ENCODE data around the gene DERA. TPM values are rescaled to one million over a fixed set of nuclear protein-coding genes. Genes with fewer than 3 reads are reported as not detected.
"Not testable (repeated sequence)": the region's sequence is repeated elsewhere in the genome, so short reads cannot be mapped to it uniquely, and the experiment has no call there.

DERA gene
- total RNA-seq, 1 donor from 2014 or later = 15.3 TPM

GRCh38 chr12:15956413-15957185, 45.5 kb downstream of the DERA start:
- intact Hi-C loops (cut with micrococcal nuclease) = no loop called here

GRCh38 chr12:15962760-15963159, 51.6 kb downstream of the DERA start:
- intact Hi-C loops (cut with micrococcal nuclease) = no loop called here

- intact Hi-C loops (cut with micrococcal nuclease) = no loop called here
Measured at GRCh38 chr12:15963271-15963670, 52.1 kb downstream of the DERA start.

GRCh38 chr12:15966426-15966825, 55.3 kb downstream of the DERA start:
- intact Hi-C loops (cut with micrococcal nuclease) = no loop called here

- intact Hi-C loops (cut with micrococcal nuclease) = not testable (repeated sequence)
Measured at GRCh38 chr12:15967053-15967452, 55.9 kb downstream of the DERA start.

- intact Hi-C loops (cut with micrococcal nuclease) = no loop called here
Measured at GRCh38 chr12:15971211-15971610, 60.1 kb downstream of the DERA start.

- intact Hi-C loops (cut with micrococcal nuclease) = no loop called here
Measured at GRCh38 chr12:15972894-15973293, 61.8 kb downstream of the DERA start.

- intact Hi-C loops (cut with micrococcal nuclease) = no loop called here
Measured at GRCh38 chr12:15977999-15978951, 67.1 kb downstream of the DERA start.

DNA sequence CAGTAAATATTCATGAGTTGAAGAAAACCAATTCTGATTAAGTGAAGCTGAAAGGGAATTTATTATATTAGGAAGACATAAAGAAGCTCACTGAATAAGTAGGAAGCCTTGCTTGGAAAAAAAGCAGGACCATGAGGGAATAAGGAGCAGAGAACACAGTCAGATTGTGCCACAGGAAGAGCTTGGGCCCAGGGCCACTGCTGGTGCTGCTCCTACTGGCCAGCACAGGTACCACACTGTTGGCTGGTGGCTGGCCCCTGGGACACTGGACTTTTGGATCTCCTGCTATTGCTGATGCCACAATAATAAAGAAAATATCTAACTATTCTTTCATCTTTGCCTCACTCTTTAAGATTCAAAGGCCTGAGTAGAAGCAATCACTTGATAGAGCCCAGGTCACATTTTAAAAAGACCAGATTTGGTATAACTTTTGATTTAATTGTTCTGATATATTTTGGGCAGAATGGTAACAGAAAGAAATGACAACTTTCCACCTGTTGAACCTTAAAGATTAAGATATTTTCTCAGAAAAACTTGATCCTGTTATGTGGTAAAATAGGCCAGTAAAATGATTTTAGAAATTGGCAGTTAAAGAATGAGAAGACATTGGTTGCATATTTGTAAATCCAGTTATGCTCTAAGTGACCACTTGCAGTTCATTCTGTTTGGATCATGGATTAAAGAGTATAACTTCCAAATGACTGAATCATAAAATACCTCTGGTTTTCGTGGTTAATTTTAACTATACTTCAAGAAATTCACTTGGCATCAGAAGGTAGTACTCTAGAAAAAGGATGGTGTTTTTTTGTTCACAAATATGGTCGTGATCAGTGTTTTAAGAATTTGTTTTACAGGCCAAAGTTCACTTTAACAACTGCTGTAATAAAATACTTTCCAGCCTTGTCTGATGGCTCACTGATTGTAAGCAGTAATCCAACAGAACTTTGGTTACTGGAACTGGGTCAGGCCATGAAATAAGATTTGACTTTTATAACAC, 68.3 kb downstream of the DERA start:
- intact Hi-C loops (cut with micrococcal nuclease) = no loop called here

- intact Hi-C loops (cut with micrococcal nuclease) = no loop called here
Measured at GRCh38 chr12:15982071-15982470, 70.9 kb downstream of the DERA start.

DNA sequence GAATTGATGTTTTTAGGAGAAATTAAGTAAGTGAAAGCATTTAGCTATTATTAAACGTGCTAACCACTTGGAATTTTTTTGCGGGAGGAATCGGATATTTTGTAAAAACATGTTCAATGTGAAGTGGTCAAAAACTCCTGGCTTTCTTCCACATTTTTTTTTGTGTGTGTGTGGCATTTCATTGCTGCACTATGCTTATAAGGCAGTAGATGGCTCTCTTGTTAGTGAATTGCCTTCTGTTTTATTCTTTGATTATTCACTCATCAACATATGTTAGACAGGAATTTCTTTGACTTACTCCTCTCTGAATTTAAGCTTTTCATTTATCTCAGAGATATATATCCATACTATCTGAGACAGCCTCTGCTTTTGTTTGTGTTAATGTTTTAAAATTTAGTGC, 71.3 kb downstream of the DERA start:
- intact Hi-C loops (cut with micrococcal nuclease) = no loop called here

DNA sequence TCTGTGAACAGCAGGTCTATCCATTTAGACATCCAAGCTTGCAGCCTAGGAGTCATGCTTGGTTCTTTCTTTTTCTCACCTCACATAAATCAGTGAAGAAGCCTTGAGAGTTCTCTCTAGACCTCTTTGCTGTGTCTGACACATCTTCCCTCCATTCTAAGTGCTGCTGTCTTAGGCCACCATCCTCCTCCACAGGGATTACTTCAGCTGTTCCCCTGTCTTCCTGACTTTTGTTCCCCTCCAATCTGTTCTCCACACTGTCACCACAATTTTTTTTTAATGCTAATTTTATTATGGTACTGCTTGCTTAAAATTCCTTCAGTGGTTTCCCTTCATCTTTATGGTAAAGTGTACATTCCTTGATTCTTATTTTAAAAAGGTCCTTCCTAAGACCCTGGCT, 71.8 kb downstream of the DERA start:
- intact Hi-C loops (cut with micrococcal nuclease) = no loop called here

- intact Hi-C loops (cut with micrococcal nuclease) = no loop called here
Measured at GRCh38 chr12:15984097-15984800, 73.1 kb downstream of the DERA start.

GRCh38 chr12:15984963-15985362, 73.8 kb downstream of the DERA start:
- intact Hi-C loops (cut with micrococcal nuclease) = no loop called here

DNA sequence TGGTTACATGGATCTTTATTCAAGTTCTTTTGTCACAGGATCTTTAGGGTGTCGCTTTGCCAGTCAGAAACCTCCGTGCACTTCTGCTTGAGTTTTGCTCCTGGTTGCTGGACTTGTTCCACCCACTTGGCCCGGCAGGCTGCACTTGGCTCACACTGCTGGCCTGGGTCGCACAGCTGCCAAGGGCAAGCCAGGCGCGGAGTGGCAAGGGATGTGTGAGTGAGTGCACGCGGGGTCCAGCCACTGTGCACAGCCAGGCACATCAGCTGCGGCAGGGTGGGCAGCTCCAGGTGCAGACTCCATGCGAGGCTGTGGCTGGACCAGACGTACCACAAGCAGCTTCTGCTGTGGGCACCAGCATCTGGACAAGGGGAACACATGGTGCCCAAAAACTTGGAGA, 76.6 kb downstream of the DERA start:
- intact Hi-C loops (cut with micrococcal nuclease) = no loop called here

DNA sequence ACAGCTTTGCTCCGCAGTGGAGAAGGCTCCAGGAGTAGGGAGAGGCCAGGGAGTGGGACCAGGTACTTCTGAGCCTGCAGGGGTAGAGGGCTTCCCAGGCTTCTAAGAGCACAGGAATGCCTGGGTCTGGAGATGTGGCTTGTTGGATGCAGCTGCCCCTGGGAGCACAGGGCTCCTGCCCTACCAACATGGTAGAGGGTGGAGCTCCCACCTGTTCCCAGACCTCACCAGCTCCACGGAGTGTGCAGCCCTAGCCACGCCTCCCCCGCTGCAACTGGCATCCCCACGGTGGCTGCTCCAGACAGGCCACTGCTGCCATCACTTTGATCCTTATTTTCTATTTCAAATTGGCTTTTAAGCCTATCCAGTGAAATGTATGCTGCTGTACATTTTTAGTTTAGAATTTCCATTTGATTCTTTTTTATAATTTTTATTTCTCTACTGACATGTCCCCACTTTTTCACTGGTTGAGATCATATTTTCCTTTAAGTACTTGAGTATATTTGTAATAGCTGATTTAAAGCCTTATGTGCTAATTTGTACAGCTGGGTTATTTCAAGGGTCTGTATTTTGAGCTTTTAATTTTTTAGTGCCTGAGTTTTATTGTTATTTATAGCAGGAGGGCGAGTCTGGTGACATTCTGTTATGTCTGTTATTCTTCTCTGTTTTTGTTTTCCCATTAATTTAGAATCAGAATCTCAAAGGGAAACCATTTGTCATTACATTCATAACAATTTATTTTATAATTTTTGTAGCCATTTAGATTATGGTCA, 78.0 kb downstream of the DERA start:
- intact Hi-C loops (cut with micrococcal nuclease) = no loop called here

DNA sequence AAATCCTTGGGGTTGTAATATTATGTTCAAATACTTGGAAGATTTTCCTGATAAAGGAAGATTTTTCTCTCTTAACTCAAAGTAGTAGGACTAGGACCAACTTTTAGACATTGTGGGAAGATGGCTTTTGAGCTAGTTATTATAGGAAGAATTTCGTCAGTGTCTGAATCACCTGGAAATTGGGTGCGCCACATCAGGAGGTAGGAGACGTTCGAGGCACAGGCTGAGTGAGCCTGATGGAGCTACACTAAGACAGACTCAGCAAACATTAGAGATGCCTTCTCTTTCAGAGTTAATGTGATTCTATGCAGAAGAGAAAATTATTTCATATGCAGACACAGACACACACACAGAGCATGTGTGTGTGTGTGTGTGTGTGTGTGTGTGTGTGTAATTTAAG, 84.7 kb downstream of the DERA start:
- intact Hi-C loops (cut with micrococcal nuclease) = no loop called here

- intact Hi-C loops (cut with micrococcal nuclease) = no loop called here
Measured at GRCh38 chr12:15996254-15996653, 85.1 kb downstream of the DERA start.

DNA sequence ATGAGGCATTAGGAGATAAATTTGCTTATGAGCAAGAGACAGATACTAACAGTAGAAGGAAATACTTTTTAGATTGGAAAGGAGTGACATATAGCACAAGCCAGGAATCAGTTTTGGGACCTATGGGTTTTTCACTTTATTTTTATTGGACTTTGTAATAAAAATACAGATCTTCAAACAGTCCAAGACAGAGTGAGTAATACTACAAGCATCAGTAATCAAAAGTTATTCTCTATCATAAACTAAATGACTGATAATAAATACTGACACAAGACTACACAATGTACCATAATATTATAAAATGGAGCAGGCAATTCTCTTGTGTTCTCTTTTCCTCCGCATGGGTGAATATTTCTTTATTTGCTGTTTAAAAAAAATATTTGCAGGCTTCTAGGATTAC, 85.8 kb downstream of the DERA start:
- intact Hi-C loops (cut with micrococcal nuclease) = no loop called here

GRCh38 chr12:15997910-15998309, 86.8 kb downstream of the DERA start:
- intact Hi-C loops (cut with micrococcal nuclease) = no loop called here
